ENCODE results near the gene DENND5A. TPM values are rescaled to one million over a fixed set of nuclear protein-coding genes. Genes with fewer than 3 reads are reported as not detected.
A peak's percentile ranks its signal among the peaks of the same experiment; 100 is the strongest.

The DENND5A gene
- total RNA-seq, 1 donor from 2014 or later: 156 TPM

DNA sequence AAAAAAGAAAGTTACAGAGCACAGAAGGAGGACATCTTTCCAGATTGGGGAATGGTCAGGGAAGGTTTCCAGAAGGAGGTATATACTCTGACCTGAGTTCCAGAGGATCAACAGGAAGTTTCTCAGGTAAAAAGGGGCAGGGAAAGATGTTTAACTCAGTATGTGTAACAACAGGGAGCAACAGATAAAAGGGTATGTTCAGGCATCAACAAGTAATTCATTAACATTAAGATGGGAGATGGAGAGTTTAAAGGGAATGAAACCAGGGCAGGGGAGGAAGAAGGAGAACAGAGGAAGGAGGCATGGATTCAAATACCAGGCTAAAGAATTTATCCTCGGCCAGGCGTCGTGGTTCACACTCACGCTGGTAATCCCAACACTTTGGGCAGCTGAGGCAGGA is 2.5 kb upstream of the DENND5A start:
- H3K4me1 Mint-ChIP-seq (ENCODE audit: low read depth, unreplicated experiment): peaks cover 12% of the 10 kb centered on the region
- Histone ChIP-seq H2AFZ (ENCODE audit: low read depth, low read length) (no peak overlapping the region), H3K36me3 (ENCODE audit: insufficient read depth, low read length) (no peaks in the 10 kb centered on the region), H3K27me3 (ENCODE audit: insufficient read depth, low read length) (no peaks in the 10 kb centered on the region), H3K27ac (ENCODE audit: low read depth, low read length) (no peak overlapping the region), H3K4me3 (ENCODE audit: insufficient read depth, low read depth, low read length) (no peak overlapping the region), H3K4me1 (ENCODE audit: insufficient read depth, low read length) (peaks cover 6% of the 10 kb centered on the region), H4K20me1 (ENCODE audit: insufficient read depth, low read length) (peaks cover 9% of the 10 kb centered on the region), H3K9me3 (ENCODE audit: insufficient read depth, low read depth, low read length) (no peaks in the 10 kb centered on the region), H3K9ac (ENCODE audit: low read length) (no peak overlapping the region), H3K79me2 (ENCODE audit: insufficient read depth, low read length) (peaks cover 19% of the 10 kb centered on the region), H3K4me2 (ENCODE audit: low read length) (no peak overlapping the region)
- H3K27ac Mint-ChIP-seq (ENCODE audit: unreplicated experiment): no peak overlapping the region
- TF ChIP-seq, protein P1, sequence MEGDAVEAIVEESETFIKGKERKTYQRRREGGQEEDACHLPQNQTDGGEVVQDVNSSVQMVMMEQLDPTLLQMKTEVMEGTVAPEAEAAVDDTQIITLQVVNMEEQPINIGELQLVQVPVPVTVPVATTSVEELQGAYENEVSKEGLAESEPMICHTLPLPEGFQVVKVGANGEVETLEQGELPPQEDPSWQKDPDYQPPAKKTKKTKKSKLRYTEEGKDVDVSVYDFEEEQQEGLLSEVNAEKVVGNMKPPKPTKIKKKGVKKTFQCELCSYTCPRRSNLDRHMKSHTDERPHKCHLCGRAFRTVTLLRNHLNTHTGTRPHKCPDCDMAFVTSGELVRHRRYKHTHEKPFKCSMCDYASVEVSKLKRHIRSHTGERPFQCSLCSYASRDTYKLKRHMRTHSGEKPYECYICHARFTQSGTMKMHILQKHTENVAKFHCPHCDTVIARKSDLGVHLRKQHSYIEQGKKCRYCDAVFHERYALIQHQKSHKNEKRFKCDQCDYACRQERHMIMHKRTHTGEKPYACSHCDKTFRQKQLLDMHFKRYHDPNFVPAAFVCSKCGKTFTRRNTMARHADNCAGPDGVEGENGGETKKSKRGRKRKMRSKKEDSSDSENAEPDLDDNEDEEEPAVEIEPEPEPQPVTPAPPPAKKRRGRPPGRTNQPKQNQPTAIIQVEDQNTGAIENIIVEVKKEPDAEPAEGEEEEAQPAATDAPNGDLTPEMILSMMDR (IDR thresholded peaks at IDR 0.05; ENCODE audit: insufficient read depth, low read depth, low read length): no peak
- TF ChIP-seq EZH2 (IDR thresholded peaks at IDR 0.05; ENCODE audit: insufficient read depth, low read length): no peak
- H3K36me3 Mint-ChIP-seq (ENCODE audit: low read depth, unreplicated experiment): peaks cover 4% of the 10 kb centered on the region
- no peaks in the 10 kb centered on the region for H3K27me3 Mint-ChIP-seq (ENCODE audit: low read depth, unreplicated experiment)
- H3K4me3 Mint-ChIP-seq (ENCODE audit: unreplicated experiment): no peak overlapping the region
- DNase-seq (ENCODE audit: low read depth) (no peak), FAIRE-seq (no peak)
- no peaks in the 10 kb centered on the region for H3K9me3 Mint-ChIP-seq (ENCODE audit: unreplicated experiment)

DNA sequence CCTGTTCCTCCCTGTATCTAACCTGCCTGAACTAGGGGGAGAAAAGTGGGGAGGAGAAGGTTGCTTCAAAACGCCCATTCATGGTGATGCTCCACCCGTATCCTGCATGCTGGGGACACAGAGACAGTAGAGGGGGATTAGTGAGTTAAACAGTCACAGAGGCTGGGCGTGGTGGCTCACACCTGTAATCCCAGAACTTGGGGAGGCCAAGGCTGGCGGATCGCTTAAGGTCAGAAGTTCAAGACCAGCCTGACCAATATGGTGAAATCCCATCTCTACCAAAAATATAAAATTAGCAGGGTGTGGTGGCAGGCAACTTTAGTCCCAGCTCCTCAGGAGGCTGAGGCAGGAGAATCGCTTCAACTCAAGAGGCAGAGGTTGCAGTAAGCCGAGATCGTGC is 1.8 kb upstream of the DENND5A start:
- no peak overlapping the region for H3K4me3 ChIP-seq (ENCODE audit: insufficient read depth, low read depth, low read length)
- Mint-ChIP-seq H3K36me3 (ENCODE audit: low read depth, unreplicated experiment) (peaks cover 4% of the 10 kb centered on the region), H3K4me3 (ENCODE audit: unreplicated experiment) (no peak overlapping the region), H3K27ac (ENCODE audit: unreplicated experiment) (no peak overlapping the region), H3K4me1 (ENCODE audit: low read depth, unreplicated experiment) (peaks cover 17% of the 10 kb centered on the region), H3K27me3 (ENCODE audit: low read depth, unreplicated experiment) (no peaks in the 10 kb centered on the region), H3K9me3 (ENCODE audit: unreplicated experiment) (no peaks in the 10 kb centered on the region)
- no peak overlapping the region for H3K9ac ChIP-seq (ENCODE audit: low read length)
- no peak overlapping the region for H3K4me2 ChIP-seq (ENCODE audit: low read length)
- no peaks in the 10 kb centered on the region for H3K27me3 ChIP-seq (ENCODE audit: insufficient read depth, low read length)
- H2AFZ ChIP-seq (ENCODE audit: low read depth, low read length): no peak overlapping the region
- H3K9me3 ChIP-seq (ENCODE audit: insufficient read depth, low read depth, low read length): no peaks in the 10 kb centered on the region
- peaks cover 16% of the 10 kb centered on the region for H4K20me1 ChIP-seq (ENCODE audit: insufficient read depth, low read length)
- TF ChIP-seq, protein P1 (IDR thresholded peaks at IDR 0.05; ENCODE audit: insufficient read depth, low read depth, low read length): no peak
- no peak for TF ChIP-seq EZH2 (IDR thresholded peaks at IDR 0.05; ENCODE audit: insufficient read depth, low read length)
- peaks cover 27% of the 10 kb centered on the region for H3K79me2 ChIP-seq (ENCODE audit: insufficient read depth, low read length)
- no peaks in the 10 kb centered on the region for H3K36me3 ChIP-seq (ENCODE audit: insufficient read depth, low read length)
- DNase-seq (ENCODE audit: low read depth) (no peak), FAIRE-seq (no peak)
- H3K4me1 ChIP-seq (ENCODE audit: insufficient read depth, low read length): peaks cover 6% of the 10 kb centered on the region
- H3K27ac ChIP-seq (ENCODE audit: low read depth, low read length): no peak overlapping the region

DNA sequence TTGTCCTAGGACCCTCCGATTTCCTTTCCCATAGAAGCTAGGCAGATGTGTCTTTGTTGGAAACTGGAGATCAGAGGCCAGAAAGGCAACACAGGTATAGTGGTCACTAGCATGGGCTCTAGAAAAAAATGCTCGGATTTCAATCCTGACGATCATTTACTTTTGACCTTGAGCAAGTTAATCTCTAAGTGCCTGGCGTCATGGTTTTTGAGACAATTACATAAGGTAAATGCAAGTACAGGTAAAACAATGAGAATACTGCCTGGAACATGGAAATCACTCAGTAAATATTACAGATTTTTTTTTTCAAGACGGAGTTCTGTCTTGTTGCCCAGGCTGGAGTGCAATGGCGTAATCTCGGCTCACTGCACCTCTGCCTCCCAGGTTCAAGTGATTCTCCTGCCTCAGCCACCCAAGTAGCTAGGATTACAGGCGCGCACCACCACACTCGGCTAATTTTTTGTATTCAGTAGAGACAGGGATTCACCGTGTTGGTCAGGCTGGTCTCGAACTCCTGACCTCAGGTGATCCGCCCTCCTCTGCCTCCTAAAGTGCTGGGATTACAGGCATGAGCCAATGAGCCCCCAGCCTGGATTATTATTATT is 1.1 kb upstream of the DENND5A start:
- FAIRE-seq: no peak
- peak overlapping the region; percentile 94 for H3K27ac Mint-ChIP-seq (ENCODE audit: unreplicated experiment)

More for the DNA sequence above, 1.1 kb upstream of the DENND5A start:
- H3K36me3 Mint-ChIP-seq (ENCODE audit: low read depth, unreplicated experiment): peaks cover 4% of the 10 kb centered on the region
- peaks cover 21% of the 10 kb centered on the region for H3K4me1 Mint-ChIP-seq (ENCODE audit: low read depth, unreplicated experiment)
- H3K4me3 Mint-ChIP-seq (ENCODE audit: unreplicated experiment): peak overlapping the region; percentile 82
- peaks cover 6% of the 10 kb centered on the region for H3K4me1 ChIP-seq (ENCODE audit: insufficient read depth, low read length)
- H3K27ac ChIP-seq (ENCODE audit: low read depth, low read length): no peak overlapping the region
- H3K9ac ChIP-seq (ENCODE audit: low read length): peak overlapping the region; percentile 92
- no peaks in the 10 kb centered on the region for H3K36me3 ChIP-seq (ENCODE audit: insufficient read depth, low read length)
- no peaks in the 10 kb centered on the region for H3K27me3 Mint-ChIP-seq (ENCODE audit: low read depth, unreplicated experiment)
- peaks cover 34% of the 10 kb centered on the region for H3K79me2 ChIP-seq (ENCODE audit: insufficient read depth, low read length)
- H3K4me3 ChIP-seq (ENCODE audit: insufficient read depth, low read depth, low read length): no peak overlapping the region
- no peaks in the 10 kb centered on the region for H3K27me3 ChIP-seq (ENCODE audit: insufficient read depth, low read length)
- no peak overlapping the region for H2AFZ ChIP-seq (ENCODE audit: low read depth, low read length)
- DNase-seq (ENCODE audit: low read depth): no peak
- H3K9me3 ChIP-seq (ENCODE audit: insufficient read depth, low read depth, low read length): no peaks in the 10 kb centered on the region
- peaks cover 23% of the 10 kb centered on the region for H4K20me1 ChIP-seq (ENCODE audit: insufficient read depth, low read length)
- H3K9me3 Mint-ChIP-seq (ENCODE audit: unreplicated experiment): no peaks in the 10 kb centered on the region
- TF ChIP-seq, protein P1 (IDR thresholded peaks at IDR 0.05; ENCODE audit: insufficient read depth, low read depth, low read length): no peak
- TF ChIP-seq EZH2 (IDR thresholded peaks at IDR 0.05; ENCODE audit: insufficient read depth, low read length): no peak
- peak overlapping the region; percentile 83 for H3K4me2 ChIP-seq (ENCODE audit: low read length)
